H1 (cell line): ENCODE results near the gene PDE8A. TPM values are rescaled to one million over a fixed set of nuclear protein-coding genes. Genes with fewer than 3 reads are reported as not detected.

Source experiments
- BRCA1 ChIP-seq: IDR thresholded peaks from 2 replicates; pipeline ENCODE4 v1.6.1; 2012; ENCODE audit warnings: low read depth, low read length, improper control_type of control experiment
- HDAC6 ChIP-seq: IDR thresholded peaks from one replicate; pipeline ENCODE4 v1.7.1; 2012; ENCODE audit warnings: low read depth, mild to moderate bottlenecking, inconsistent platforms, low read length, moderate library complexity
- POU5F1 ChIP-seq: IDR thresholded peaks from 2 replicates; pipeline ENCODE4 v1.6.1; 2011; ENCODE audit warnings: low read depth, mild to moderate bottlenecking, low read length, moderate library complexity
- RBBP5 ChIP-seq: IDR thresholded peaks from 2 replicates; pipeline ENCODE4 v1.7.1; 2012; ENCODE audit warnings: low read depth, mild to moderate bottlenecking, inconsistent platforms, low read length, moderate library complexity, borderline replicate concordance
- RXRA ChIP-seq: IDR thresholded peaks from 2 replicates; pipeline ENCODE4 v1.6.1; 2011; ENCODE audit warnings: low read depth, mild to moderate bottlenecking, low read length, moderate library complexity; ENCODE audit not compliant: insufficient read depth
- polyA plus RNA-seq, 7 experiments: library from polyadenylated mRNA; depleted of rRNA in 3 of 7; stranded (reverse) in 5 of 7; unstranded in 2 of 7; fragments of >200 nt in 5 of 7; fragments of 200-250 nt in 2 of 7; gene quantifications; 1 replicate in 5 of 7; 2 replicates in 1 of 7; 4 replicates in 1 of 7; pipeline versions ENCODE4 v1.2.1 to v1.2.3, GENCODE V29; 2011 to 2013; ENCODE audit warnings: missing spikeins in 2 of 7, mixed read lengths in 2 of 7
- total RNA-seq: library from RNA; stranded (reverse); fragmentation: NEBNext Ultra II Directional; extraction: Animal tissue kit (Norgen Biotek cat#: 25700); gene quantifications from 2 replicates; pipeline ENCODE4 v1.2.1, GENCODE V29; 2021

PDE8A gene
- total and polyA plus RNA-seq, 2 of the 8 experiments (the other 6 are each of a cell fraction or from before 2014, with no cell fraction given), result 6.9 to 7.8 TPM

GRCh38 chr15:85129881-85130280, 148.2 kb downstream of the PDE8A start (continued):
- TF ChIP-seq RBBP5, result no peak
- no peak for TF ChIP-seq POU5F1
- TF ChIP-seq HDAC6, result no peak
- no peak for TF ChIP-seq BRCA1
- no peak for TF ChIP-seq RXRA
